GM12892 (cell line): ENCODE data around the gene UMPS.
A peak's percentile ranks its signal among the peaks of the same experiment; 100 is the strongest.
"Not testable (repeated sequence)": the region's sequence is repeated elsewhere in the genome, so short reads cannot be mapped to it uniquely, and the experiment has no call there.

Experiments used
- DNase-seq: peaks from one replicate; pipeline ENCODE4 v3.0.0; 2011; ENCODE audit not compliant: insufficient read length
- FAIRE-seq: peaks from 2 replicates; lab custom pipeline; 2011; peaks lifted over from hg19 to GRCh38; lab: Jason Lieb, UNC
- POLR2A ChIP-seq: IDR thresholded peaks from 2 replicates; pipeline ENCODE4 v1.6.1; 2011; ENCODE audit warnings: low read depth, low read length, control low read depth
- POLR2AphosphoS5 ChIP-seq: IDR thresholded peaks from 2 replicates; pipeline ENCODE4 v1.6.1; 2011; ENCODE audit warnings: low read depth, low read length, control low read depth
- TAF1 ChIP-seq: IDR thresholded peaks from 2 replicates; pipeline ENCODE4 v1.6.1; 2011; ENCODE audit warnings: low read depth, mild to moderate bottlenecking, control low read depth, low read length, borderline replicate concordance

UMPS gene

GRCh38 chr3:124714223-124714853, 15.9 kb upstream of the UMPS start:
- FAIRE-seq: no peak

DNA sequence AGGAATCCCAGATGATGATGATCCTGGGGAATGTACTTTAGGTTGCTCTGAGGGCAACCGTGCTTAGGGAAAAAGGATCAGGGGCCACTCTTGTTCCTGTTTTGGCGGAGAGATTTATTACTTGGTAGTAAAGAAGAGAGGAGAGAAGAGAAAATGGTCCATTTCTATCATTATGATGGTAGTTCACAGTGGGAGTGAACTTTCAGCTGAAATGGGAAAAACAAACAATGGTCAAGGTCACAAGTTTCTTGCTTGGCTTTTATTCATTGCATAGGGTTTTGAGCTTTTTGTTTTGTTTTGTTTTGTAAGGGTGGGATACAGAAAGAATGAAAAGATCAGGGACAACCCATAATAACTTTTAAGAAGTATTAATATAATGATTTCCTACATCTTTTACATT, 7.7 kb upstream of the UMPS start:
- DNase-seq: no peak
- TF ChIP-seq TAF1 (no peak), POLR2A (no peak), POLR2AphosphoS5 (no peak)
- no peak for FAIRE-seq

More at GRCh38 chr3:124714223-124714853, 15.9 kb upstream of the UMPS start:
- DNase-seq: no peak
- TF ChIP-seq POLR2A (no peak), POLR2AphosphoS5 (no peak), TAF1 (no peak)

DNA sequence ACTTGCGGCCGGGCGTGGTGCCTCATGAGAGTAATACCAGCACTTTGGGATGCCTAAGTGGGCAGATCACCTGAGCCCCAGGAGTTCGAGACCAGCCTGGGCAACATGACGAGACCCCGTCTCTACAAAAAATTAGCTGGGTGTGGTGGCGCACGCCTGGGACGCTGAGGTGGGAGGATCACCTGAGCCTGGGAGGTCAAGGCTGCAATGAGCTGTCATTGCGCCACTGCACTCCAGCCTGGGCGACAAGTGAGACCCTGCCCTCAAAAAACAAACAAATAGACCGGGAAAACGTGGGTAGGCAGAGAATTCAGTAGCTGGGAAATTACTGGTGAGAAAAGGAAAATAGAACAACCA, 667 bp downstream of the UMPS start:
- FAIRE-seq (no peak), DNase-seq (no peak)
- TF ChIP-seq POLR2AphosphoS5 (no peak), TAF1 (no peak), POLR2A (no peak)

DNA sequence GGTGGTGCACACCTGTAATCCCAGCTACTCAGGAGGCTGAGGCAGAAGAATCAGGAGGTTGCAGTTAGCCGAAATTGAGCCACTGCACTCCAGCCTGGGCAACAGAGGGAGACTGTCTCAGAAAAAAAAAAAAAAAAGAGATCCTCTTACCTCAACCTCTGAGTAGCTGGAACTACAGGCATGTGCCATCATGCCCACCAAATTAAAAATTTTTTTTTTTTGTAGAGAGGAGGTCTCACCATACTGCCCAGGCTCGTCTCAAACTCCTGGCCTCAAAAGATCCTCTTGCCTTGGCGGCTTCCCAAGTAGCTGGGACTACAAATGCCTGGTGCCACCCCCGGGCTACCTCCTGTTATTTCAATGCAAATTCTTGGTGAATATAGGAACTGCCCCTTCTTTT, 1.5 kb downstream of the UMPS start:
- no peak for DNase-seq
- no peak for FAIRE-seq
- no peak for TF ChIP-seq TAF1
- TF ChIP-seq POLR2AphosphoS5: no peak
- no peak for TF ChIP-seq POLR2A

- DNase-seq (no peak), FAIRE-seq (peak; percentile 78)
- TF ChIP-seq POLR2A: no peak
- TF ChIP-seq TAF1: no peak
- no peak for TF ChIP-seq POLR2AphosphoS5
Observed at GRCh38 chr3:124741027-124741426, 10.8 kb downstream of the UMPS start.

DNA sequence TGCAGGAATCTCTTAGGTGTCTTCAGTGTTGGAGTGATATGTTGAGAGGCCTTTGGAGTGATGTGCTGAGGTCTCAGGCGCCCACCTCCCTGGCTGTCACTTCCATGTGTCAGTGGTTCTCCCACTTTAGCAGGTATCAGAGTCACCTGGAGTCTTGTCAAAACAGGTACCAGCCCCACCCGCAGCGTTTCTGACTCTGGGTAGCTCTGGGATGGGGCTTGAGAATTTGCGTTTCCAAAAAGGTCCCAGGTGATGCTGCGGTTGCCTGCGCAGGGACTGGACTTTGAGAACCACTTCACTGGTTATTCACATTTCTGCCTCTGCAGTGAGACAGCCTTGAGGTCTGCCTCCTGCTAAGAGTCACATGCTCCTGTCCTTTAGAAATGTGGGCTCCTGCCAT, 15.5 kb downstream of the UMPS start:
- FAIRE-seq (no peak), DNase-seq (no peak)
- TF ChIP-seq POLR2AphosphoS5 (no peak), TAF1 (no peak), POLR2A (no peak)

DNA sequence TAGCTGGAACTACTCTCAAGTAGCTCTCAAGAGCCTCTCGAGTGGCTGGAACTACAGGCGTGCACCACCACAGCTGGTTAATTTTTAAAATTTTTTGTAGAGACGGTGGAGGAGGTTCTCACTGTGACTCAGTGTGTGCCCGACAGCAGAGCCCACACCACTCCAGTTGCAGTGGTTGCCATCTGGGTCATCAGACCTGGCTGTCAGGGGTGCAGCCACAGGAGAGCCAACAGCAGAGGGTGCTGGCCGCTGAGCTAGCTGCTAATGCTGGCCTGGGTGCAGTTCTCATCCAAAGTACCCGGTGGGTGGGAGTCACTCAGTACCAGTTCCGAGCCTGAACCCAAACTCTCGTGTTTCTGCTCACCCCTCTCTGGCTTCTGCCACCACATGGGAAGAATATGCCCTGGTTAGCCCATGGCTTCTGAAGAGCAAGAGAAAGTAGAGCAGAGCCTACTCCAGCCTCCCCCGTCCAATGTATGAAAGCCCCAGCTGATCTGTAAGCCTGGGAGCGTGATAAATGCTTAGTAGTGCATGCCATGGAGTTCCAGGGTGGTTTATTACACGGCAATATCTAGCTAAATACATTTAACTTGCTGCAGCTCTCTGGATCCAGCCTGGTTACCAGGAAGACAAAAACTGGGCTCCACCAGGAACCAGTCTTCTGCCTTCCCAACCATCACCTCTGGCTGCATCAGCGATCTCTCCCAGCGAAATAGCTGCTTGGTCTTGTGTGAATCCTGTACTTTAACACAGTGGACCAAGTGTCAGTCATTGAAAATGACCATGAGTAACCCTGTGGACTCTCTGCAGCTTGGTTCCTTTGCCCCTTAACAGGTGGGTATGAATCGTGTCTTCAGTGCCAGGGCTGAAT, 17.1 kb downstream of the UMPS start:
- DNase-seq (no peak), FAIRE-seq (no peak)
- TF ChIP-seq TAF1: no peak
- no peak for TF ChIP-seq POLR2A
- no peak for TF ChIP-seq POLR2AphosphoS5

GRCh38 chr3:124748560-124749198, 18.4 kb downstream of the UMPS start:
- no peak for DNase-seq
- TF ChIP-seq TAF1: no peak
- TF ChIP-seq POLR2A: no peak
- TF ChIP-seq POLR2AphosphoS5: no peak
- no peak for FAIRE-seq

GRCh38 chr3:124749877-124750276, 19.6 kb downstream of the UMPS start:
- not testable (repeated sequence) for FAIRE-seq

DNA sequence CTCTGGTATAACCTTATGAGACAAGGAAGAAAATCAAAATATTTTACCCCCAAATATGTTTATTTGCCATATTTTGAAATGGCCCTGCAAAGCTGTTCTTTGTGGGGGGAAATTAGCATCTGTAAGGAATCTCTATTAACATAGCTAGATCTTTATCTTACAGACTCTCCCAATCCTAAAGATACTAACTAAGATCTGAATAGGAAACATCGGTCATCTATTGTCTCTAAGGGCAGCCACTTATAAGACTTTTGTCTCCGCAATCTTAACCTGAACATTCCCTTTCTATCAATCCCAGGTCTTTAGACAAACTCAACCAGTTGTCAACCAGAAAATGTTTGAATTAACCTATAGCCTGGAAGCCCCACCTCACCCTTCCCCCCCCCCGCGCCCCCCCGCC, 21.2 kb downstream of the UMPS start:
- no peak for FAIRE-seq
- DNase-seq: no peak
- no peak for TF ChIP-seq POLR2AphosphoS5
- no peak for TF ChIP-seq POLR2A
- no peak for TF ChIP-seq TAF1

More at GRCh38 chr3:124749877-124750276, 19.6 kb downstream of the UMPS start:
- DNase-seq: not testable (repeated sequence)

DNA sequence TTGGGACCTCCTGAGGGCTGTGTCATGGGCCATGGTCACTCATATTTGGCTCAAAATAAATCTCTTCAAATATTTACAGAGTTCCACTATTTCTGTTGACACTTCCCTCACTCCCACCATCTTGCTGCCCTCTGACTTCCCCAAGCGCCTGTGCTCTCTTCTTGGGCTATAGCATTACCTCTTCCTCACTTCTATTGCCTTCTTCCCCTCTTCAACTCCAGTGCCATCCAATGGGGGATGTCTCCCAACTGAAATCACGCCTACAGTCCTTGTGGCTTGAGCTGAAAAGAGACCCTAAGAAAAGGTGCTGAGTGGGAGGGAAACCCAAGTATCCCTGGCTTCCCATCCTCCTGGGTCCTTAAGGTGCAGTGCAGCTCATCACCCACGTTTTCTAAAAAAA, 21.8 kb downstream of the UMPS start:
- TF ChIP-seq TAF1 (no peak), POLR2A (no peak), POLR2AphosphoS5 (no peak)
- no peak for FAIRE-seq
- no peak for DNase-seq

- DNase-seq, FAIRE-seq: not testable (repeated sequence)
Observed at GRCh38 chr3:124757926-124758325, 27.7 kb downstream of the UMPS start.

GRCh38 chr3:124758851-124759635, 28.8 kb downstream of the UMPS start:
- TF ChIP-seq POLR2AphosphoS5: no peak
- TF ChIP-seq TAF1: no peak
- no peak for TF ChIP-seq POLR2A
- FAIRE-seq (no peak), DNase-seq (no peak)
